Mesenchymal stem cell (in vitro differentiated cells and primary cell): ENCODE data around the gene MIB2.

Source experiments
- DNase-seq: peaks from one replicate; pipeline ENCODE4 v3.0.0-alpha.2; 2013
- H2AFZ ChIP-seq: one replicate; pipeline ENCODE4 v1.6.1; 2013; ENCODE audit warnings: low read depth, mild to moderate bottlenecking, control low read depth, inconsistent platforms, low read length, moderate library complexity
- H2AK5ac ChIP-seq: 2 replicates; pipeline ENCODE4 v1.6.1; 2013; ENCODE audit warnings: low read length, moderate library complexity, mild to moderate bottlenecking, inconsistent platforms; ENCODE audit not compliant: severe bottlenecking
- H2BK120ac ChIP-seq: one replicate; pipeline ENCODE4 v1.6.1; 2013; ENCODE audit warnings: low read depth, mild to moderate bottlenecking, inconsistent platforms, low read length, moderate library complexity
- H2BK12ac ChIP-seq, 2 experiments: one replicate each; pipeline ENCODE4 v1.6.1; 2013; ENCODE audit warnings: inconsistent platforms in 2 of 2, low read length in 2 of 2, mild to moderate bottlenecking in 2 of 2, moderate library complexity in 2 of 2, control low read depth in 1 of 2
- H2BK15ac ChIP-seq: one replicate; pipeline ENCODE4 v1.6.1; 2013; ENCODE audit warnings: mild to moderate bottlenecking, low read depth, inconsistent platforms; ENCODE audit not compliant: poor library complexity, severe bottlenecking
- H2BK5ac ChIP-seq: 2 replicates; pipeline ENCODE4 v1.6.1; 2013; ENCODE audit warnings: low read depth, mild to moderate bottlenecking, low read length, control low read depth, inconsistent platforms; ENCODE audit not compliant: poor library complexity, severe bottlenecking
- H3K14ac ChIP-seq, 2 experiments: one replicate each; pipeline ENCODE4 v1.6.1; 2013; ENCODE audit warnings: inconsistent platforms in 2 of 2, low read length in 2 of 2, control low read depth in 1 of 2, mild to moderate bottlenecking in 1 of 2, moderate library complexity in 1 of 2
- H3K18ac ChIP-seq, 2 experiments: one replicate each; pipeline ENCODE4 v1.6.1; 2013; ENCODE audit warnings: inconsistent platforms in 2 of 2, low read length in 2 of 2, control low read depth in 1 of 2, low read depth in 1 of 2, mild to moderate bottlenecking in 1 of 2
- H3K23ac ChIP-seq, 2 experiments: one replicate each; pipeline ENCODE4 v1.6.1; 2013; ENCODE audit warnings: inconsistent platforms in 2 of 2, low read length in 2 of 2, mild to moderate bottlenecking in 2 of 2, moderate library complexity in 2 of 2, control low read depth in 1 of 2
- H3K27ac ChIP-seq: 2 replicates; pipeline ENCODE4 v1.5.1; 2013; ENCODE audit warnings: mild to moderate bottlenecking, moderate library complexity, low read length, control low read depth, inconsistent platforms; ENCODE audit not compliant: poor library complexity, severe bottlenecking
- H3K27me3 ChIP-seq, 2 experiments: 2 replicates each; pipeline versions ENCODE4 v1.6.1 to v1.7.0; 2013; ENCODE audit warnings: low read length in 2 of 2, mild to moderate bottlenecking in 2 of 2, moderate library complexity in 2 of 2, control low read depth in 1 of 2, inconsistent platforms in 1 of 2; ENCODE audit not compliant: control insufficient read depth in 1 of 2, insufficient read depth in 1 of 2
- H3K36me3 ChIP-seq, 2 experiments: 2 replicates each; pipeline versions ENCODE4 v1.6.1 to v1.7.0; 2013; ENCODE audit warnings: low read length in 2 of 2, control low read depth in 1 of 2, inconsistent platforms in 1 of 2, low read depth in 1 of 2, mild to moderate bottlenecking in 1 of 2; ENCODE audit not compliant: insufficient read depth in 2 of 2, control insufficient read depth in 1 of 2
- H3K4ac ChIP-seq, 2 experiments: one replicate each; pipeline ENCODE4 v1.6.1; 2013; ENCODE audit warnings: inconsistent platforms in 2 of 2, low read length in 2 of 2, mild to moderate bottlenecking in 2 of 2, moderate library complexity in 2 of 2, control low read depth in 1 of 2, low read depth in 1 of 2
- H3K4me1 ChIP-seq: 2 replicates; pipeline ENCODE4 v1.6.1; 2013; ENCODE audit warnings: low read depth, low read length, control low read depth; ENCODE audit not compliant: control insufficient read depth, insufficient read depth
- H3K4me2 ChIP-seq: 2 replicates; pipeline ENCODE4 v1.6.1; 2013; ENCODE audit warnings: low read length, mild to moderate bottlenecking, inconsistent platforms; ENCODE audit not compliant: poor library complexity, severe bottlenecking
- H3K4me3 ChIP-seq, 2 experiments: 2 replicates each; pipeline versions ENCODE4 v1.5.1 to v1.7.0; 2013; ENCODE audit warnings: low read length in 2 of 2, mild to moderate bottlenecking in 2 of 2, control low read depth in 1 of 2, low read depth in 1 of 2; ENCODE audit not compliant: insufficient read depth in 1 of 2
- H3K79me1 ChIP-seq: replicated peaks from 2 replicates; pipeline ENCODE4 v1.6.1; 2013; ENCODE audit warnings: mild to moderate bottlenecking, control low read depth, low read length, inconsistent platforms; ENCODE audit not compliant: poor library complexity, severe bottlenecking
- H3K9ac ChIP-seq: 2 replicates; pipeline ENCODE4 v1.7.0; 2013; ENCODE audit warnings: mild to moderate bottlenecking, low read length, moderate library complexity
- H3K9me3 ChIP-seq: 2 replicates; pipeline ENCODE4 v1.7.0; 2013; ENCODE audit warnings: mild to moderate bottlenecking, low read length; ENCODE audit not compliant: control insufficient read depth
- H4K8ac ChIP-seq: one replicate; pipeline ENCODE4 v1.6.1; 2013; ENCODE audit warnings: inconsistent platforms, mild to moderate bottlenecking, low read length, moderate library complexity
- H4K91ac ChIP-seq: one replicate; pipeline ENCODE4 v1.6.1; 2013; ENCODE audit warnings: mild to moderate bottlenecking, low read length, inconsistent platforms
- WGBS: methylation state at CpG from one replicate; pipeline ENCODE4 v1.1.7; 2013; ENCODE audit warnings: mixed read lengths; 5-methylcytosine and 5-hydroxymethylcytosine counted together

MIB2 gene

GRCh38 chr1:1599935-1600860 is 15.1 kb upstream of the MIB2 start, which contains the start of gene FNDC10:
Gene FNDC10 (minus strand): TSS chr1:1600135. CDS start chr1:1600015, 120 bp downstream.
- H3K27ac ChIP-seq: no peak within 1 kb of the TSS
- H3K4ac ChIP-seq: no peak within 1 kb of the TSS
- no peaks in the 10 kb centered on the region for H3K9me3 ChIP-seq
- H3K23ac ChIP-seq: peak within 1 kb of the TSS in 1 of 2 experiments; percentile 88
- H3K4me1 ChIP-seq: peaks cover 36% of the 10 kb centered on the region
- peak within 1 kb of the TSS; percentile 76 for H3K4me2 ChIP-seq
- H2AK5ac ChIP-seq: no peak within 1 kb of the TSS
- H3K18ac ChIP-seq: peak within 1 kb of the TSS; percentile 34 to 68
- no peak for DNase-seq
- H2BK12ac ChIP-seq: peak within 1 kb of the TSS in 1 of 2 experiments; percentile 47
- H3K14ac ChIP-seq: no peak within 1 kb of the TSS
- peak within 1 kb of the TSS; percentile 49 to 75 for H3K4me3 ChIP-seq
- H3K79me1 ChIP-seq: no peaks in the 10 kb centered on the region
- H3K9ac ChIP-seq: no peak within 1 kb of the TSS
- WGBS: 10% methylated on average over 46 of the region's 125 CpGs
- no peak within 1 kb of the TSS for H4K91ac ChIP-seq
- peak within 1 kb of the TSS; percentile 46 for H4K8ac ChIP-seq
- H2BK5ac ChIP-seq: no peak within 1 kb of the TSS
- H3K36me3 ChIP-seq: peaks cover 0 to 3% of the 10 kb centered on the region in 2 experiments
- peak within 1 kb of the TSS; percentile 74 for H2BK15ac ChIP-seq
- peak within 1 kb of the TSS; percentile 36 for H2AFZ ChIP-seq
- H2BK120ac ChIP-seq: no peak within 1 kb of the TSS
- H3K27me3 ChIP-seq: peaks cover 75 to 77% of the 10 kb centered on the region in 2 experiments

- peaks cover 36% of the 10 kb centered on the region for H3K4me1 ChIP-seq
- H3K4ac ChIP-seq: no peak overlapping the region
- H3K9me3 ChIP-seq: no peaks in the 10 kb centered on the region
- no peak overlapping the region for H4K8ac ChIP-seq
- H2AK5ac ChIP-seq: no peak overlapping the region
- peak overlapping the region in 1 of 2 experiments; percentile 75 for H3K4me3 ChIP-seq
- no peak overlapping the region for H2BK5ac ChIP-seq
- peak overlapping the region; percentile 74 for H2BK15ac ChIP-seq
- no peak overlapping the region for H2AFZ ChIP-seq
- H3K27me3 ChIP-seq: peaks cover 67 to 69% of the 10 kb centered on the region in 2 experiments
- H4K91ac ChIP-seq: no peak overlapping the region
- H3K79me1 ChIP-seq: no peaks in the 10 kb centered on the region
- H3K4me2 ChIP-seq: no peak overlapping the region
- DNase-seq: no peak
- no peak overlapping the region for H3K14ac ChIP-seq
- H3K36me3 ChIP-seq: peaks cover 0 to 3% of the 10 kb centered on the region in 2 experiments
- H3K27ac ChIP-seq: no peak overlapping the region
- H3K18ac ChIP-seq: no peak overlapping the region
- H3K23ac ChIP-seq: peak overlapping the region in 1 of 2 experiments; percentile 86
- H2BK12ac ChIP-seq: no peak overlapping the region
- H3K9ac ChIP-seq: no peak overlapping the region
- WGBS: 73% methylated on average over 16 of the region's 22 CpGs
- H2BK120ac ChIP-seq: no peak overlapping the region
Observed at GRCh38 chr1:1600861-1601563, 14.3 kb upstream of the MIB2 start.

GRCh38 chr1:1601564-1602303 is 13.6 kb upstream of the MIB2 start:
- DNase-seq: no peak
- H3K4ac ChIP-seq: no peak overlapping the region
- H2AFZ ChIP-seq: no peak overlapping the region
- H3K36me3 ChIP-seq: peaks cover 0 to 3% of the 10 kb centered on the region in 2 experiments
- H3K14ac ChIP-seq: no peak overlapping the region
- H3K4me2 ChIP-seq: no peak overlapping the region
- WGBS: 94% methylated on average over 15 of the region's 15 CpGs
- H2AK5ac ChIP-seq: no peak overlapping the region
- no peak overlapping the region for H3K27ac ChIP-seq
- H3K27me3 ChIP-seq: peaks cover 60 to 62% of the 10 kb centered on the region in 2 experiments
- no peak overlapping the region for H3K23ac ChIP-seq
- H2BK15ac ChIP-seq: no peak overlapping the region
- no peaks in the 10 kb centered on the region for H3K9me3 ChIP-seq
- H2BK5ac ChIP-seq: no peak overlapping the region
- no peak overlapping the region for H2BK120ac ChIP-seq
- no peaks in the 10 kb centered on the region for H3K79me1 ChIP-seq
- H4K8ac ChIP-seq: no peak overlapping the region
- H3K9ac ChIP-seq: no peak overlapping the region
- H4K91ac ChIP-seq: no peak overlapping the region
- no peak overlapping the region for H3K18ac ChIP-seq
- H3K4me3 ChIP-seq: no peak overlapping the region
- no peak overlapping the region for H2BK12ac ChIP-seq
- peaks cover 36% of the 10 kb centered on the region for H3K4me1 ChIP-seq
